Hippocampal formation (tissue), 2 donors: ENCODE data around the gene NOXRED1.
"Not testable (repeated sequence)": the region's sequence is repeated elsewhere in the genome, so short reads cannot be mapped to it uniquely, and the experiment has no call there.

Experiments
- DNase-seq, 2 donors: peaks; one replicate each; lab custom pipeline; 2025; lab: John Stamatoyannopoulos, UW

NOXRED1 gene, protein sequence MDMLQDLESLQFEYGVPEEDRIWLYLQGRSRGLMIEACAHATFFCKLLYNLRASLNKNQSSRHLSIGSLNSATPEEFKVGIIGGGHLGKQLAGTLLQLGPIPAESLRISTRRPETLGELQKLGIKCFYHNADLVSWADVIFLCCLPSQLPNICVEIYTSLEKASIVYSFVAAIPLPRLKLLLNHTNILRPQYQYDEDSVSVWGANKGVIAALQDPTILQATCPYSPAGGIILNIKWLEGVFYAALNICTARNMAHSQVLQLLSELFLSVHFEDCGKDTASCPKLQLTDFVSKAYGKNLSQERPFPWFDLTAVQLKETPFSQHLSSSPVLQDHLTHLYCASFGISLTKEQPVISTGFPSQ

GRCh38 chr14:77423423-77423822 is at the start of gene NOXRED1:
NOXRED1 (minus strand) TSS chr14:77423523; CDS start chr14:77422889, 634 bp downstream.
- DNase-seq, result no peak

- DNase-seq, result no peak
Observed at GRCh38 chr14:77470224-77470870, 47.0 kb upstream of the NOXRED1 start.

GRCh38 chr14:77469539-77469938 is 46.2 kb upstream of the NOXRED1 start:
- no peak for DNase-seq

- DNase-seq, result no peak
Observed at GRCh38 chr14:77469067-77469505, 45.8 kb upstream of the NOXRED1 start.

GRCh38 chr14:77467801-77468200 is 44.5 kb upstream of the NOXRED1 start:
- no peak for DNase-seq

GRCh38 chr14:77459072-77459723 is 35.9 kb upstream of the NOXRED1 start:
- DNase-seq, result peak; percentile 32 to 60

GRCh38 chr14:77458249-77458950 is 35.1 kb upstream of the NOXRED1 start:
- peak in 1 of 2 donors; percentile 8 for DNase-seq

DNA sequence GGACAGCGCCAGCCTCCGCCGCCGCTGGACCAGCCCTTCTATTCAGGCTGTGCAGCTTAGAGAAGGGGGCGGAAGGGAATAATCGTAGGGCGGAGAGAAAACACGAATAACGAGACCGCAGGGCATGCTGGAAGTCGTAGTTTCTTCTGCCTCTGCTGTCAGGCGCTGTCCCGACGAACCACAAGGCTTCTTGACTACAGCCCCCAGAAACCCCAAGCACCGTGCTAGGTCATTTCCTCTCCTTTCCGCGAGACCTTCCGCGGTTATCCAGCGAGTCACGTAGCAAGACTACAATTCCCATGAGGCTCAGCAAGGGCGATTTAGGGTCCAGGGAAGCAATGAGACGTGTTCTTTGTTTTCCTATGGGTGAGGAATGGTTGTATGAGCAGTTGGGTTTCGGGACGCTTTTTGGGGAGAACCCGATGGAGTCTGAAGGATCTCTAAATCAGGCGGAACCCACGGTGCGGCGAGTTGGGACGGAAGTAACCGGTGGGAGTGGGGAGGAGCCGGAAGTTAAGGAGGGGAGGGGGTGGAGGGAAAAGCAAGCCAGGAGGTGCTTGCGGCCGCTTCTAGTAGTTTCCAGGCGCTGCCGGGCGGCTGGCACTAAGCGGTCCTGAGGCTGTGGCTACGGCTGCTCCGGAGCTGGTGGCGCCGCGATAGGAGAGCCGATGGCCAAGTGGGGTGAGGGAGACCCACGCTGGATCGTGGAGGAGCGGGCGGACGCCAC is 34.4 kb upstream of the NOXRED1 start, which contains the start of the genes AHSA1 and VIPAS39:
Gene AHSA1, plus strand, starts transcription at position 572 of the 727 bp plus-strand sequence. Its CDS starts 97 bp downstream, at position 669.
Gene VIPAS39, minus strand, starts transcription at position 80 of the 727 bp plus-strand sequence. CDS start 3,499 bp downstream, outside the sequence.
- DNase-seq, result peak; percentile 95 to 99

- no peak for DNase-seq
Observed at GRCh38 chr14:77457115-77457521, 33.8 kb upstream of the NOXRED1 start.

GRCh38 chr14:77455966-77456640 is 32.8 kb upstream of the NOXRED1 start:
- DNase-seq, result no peak

- no peak for DNase-seq
Observed at GRCh38 chr14:77442196-77442595, 18.9 kb upstream of the NOXRED1 start.

DNA sequence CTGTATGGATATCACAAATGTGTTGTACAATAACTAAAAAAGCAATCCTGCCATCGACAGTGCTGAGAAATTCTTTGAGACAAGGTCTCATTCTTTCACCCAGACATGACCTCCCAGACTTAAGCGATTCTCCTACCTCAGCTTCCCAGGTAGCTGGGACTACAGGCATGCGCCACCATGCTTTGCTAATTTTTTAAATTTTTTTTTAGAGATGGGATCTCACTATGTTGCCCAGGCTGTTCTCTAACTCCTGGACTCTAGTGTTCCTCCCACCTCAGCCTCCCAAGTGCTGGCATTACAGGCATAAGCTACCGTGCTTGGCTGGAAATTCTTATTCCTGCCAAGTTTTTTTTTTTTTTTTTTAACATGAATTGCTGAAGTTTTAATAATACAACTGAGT is 16.5 kb upstream of the NOXRED1 start:
- no peak for DNase-seq

DNA sequence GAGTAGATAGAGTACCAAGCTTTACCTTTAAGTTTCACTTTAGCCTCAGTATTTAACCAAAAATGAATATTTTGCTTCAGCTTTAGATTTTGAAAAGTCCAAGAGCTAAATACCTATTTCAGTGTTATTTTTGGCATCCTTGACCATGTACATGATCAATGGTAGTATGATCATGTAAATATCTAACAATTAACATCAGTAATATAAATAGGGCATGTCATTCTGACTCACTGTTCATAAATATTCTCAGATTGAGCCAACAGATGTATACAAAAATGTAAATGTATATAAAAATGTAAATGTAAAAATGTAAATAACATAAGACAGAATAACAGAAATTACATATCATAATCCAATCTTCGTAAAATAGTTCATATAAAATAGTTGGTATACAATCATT is 15.3 kb upstream of the NOXRED1 start:
- DNase-seq, result no peak

GRCh38 chr14:77436042-77436441 is 12.7 kb upstream of the NOXRED1 start:
- no peak for DNase-seq

DNA sequence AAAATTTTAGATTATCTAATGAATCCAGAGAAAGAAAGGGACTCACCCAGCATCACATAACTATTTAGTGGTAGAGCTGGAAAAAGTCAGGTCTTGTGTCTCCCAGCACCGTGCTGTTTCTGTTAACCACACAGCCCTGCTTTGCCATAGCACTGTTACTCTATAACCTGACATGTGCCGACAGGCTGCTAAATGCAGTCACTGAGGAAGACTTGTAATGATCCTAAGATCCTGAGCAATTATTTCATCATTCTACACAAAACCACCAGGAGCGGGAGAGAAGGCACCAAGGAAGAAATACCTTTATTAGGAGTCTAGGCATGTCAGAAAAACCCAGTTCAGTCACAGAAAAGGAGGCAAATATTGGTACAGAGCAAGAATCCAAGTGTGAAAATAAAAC is 3.1 kb upstream of the NOXRED1 start:
- DNase-seq, result no peak

DNA sequence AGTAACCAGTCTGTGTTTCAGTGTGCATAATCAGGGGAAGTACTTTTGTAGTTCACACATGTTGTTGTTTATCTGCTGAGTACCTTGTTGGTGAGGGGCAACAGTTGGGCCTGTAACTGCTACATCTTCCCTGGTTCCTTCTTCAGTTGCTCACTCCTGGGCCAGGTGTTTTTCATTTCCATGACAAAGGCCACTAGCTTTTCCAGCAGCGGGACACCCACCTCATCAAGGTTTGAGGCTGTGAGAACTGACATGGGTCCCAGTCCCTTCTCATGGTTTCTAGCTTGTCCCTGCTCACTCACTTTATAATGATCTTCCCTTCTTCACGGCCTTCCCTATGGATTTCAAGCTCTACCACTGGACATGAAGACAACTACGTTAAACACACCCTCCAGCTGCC is 1.5 kb upstream of the NOXRED1 start:
- DNase-seq, result no peak

DNA sequence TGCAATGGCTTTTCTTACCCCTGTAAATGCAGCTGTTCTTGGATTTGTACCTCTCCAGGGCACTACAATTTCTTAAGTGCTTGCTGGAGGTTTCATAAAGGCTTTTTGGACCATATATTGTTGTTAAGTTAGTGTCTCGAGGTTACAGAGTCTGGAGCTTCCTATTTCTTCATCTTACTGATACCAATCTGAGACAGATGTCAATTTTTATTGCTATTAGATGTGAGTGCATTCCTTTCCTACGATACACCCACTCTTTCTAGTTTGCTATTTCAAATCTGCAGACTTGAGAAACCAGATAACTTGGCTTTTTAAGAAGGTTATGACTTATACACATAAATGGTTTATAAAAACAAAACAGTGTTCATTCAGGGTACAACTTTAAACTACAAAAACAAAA is 2.1 kb downstream of the NOXRED1 start:
- no peak for DNase-seq

GRCh38 chr14:77416836-77417235 is 6.5 kb downstream of the NOXRED1 start:
- no peak for DNase-seq

DNA sequence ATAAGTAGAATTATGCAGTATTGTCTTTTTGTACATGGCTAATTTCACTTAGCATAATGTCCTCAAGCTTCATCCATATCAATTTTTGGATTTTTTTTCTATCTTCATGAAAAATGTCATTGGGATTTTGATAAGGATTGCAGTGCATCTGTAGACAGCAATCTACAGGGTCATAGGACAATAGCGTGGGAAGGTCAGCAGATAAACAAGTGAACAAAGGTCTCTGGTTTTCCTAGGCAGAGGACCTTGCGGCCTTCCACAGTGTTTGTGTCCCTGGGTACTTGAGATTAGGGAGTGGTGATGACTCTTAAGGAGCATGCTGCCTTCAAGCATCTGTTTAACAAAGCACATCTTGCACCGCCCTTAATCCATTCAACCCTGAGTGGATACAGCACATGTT is 7.2 kb downstream of the NOXRED1 start:
- DNase-seq, result not testable (repeated sequence)

DNA sequence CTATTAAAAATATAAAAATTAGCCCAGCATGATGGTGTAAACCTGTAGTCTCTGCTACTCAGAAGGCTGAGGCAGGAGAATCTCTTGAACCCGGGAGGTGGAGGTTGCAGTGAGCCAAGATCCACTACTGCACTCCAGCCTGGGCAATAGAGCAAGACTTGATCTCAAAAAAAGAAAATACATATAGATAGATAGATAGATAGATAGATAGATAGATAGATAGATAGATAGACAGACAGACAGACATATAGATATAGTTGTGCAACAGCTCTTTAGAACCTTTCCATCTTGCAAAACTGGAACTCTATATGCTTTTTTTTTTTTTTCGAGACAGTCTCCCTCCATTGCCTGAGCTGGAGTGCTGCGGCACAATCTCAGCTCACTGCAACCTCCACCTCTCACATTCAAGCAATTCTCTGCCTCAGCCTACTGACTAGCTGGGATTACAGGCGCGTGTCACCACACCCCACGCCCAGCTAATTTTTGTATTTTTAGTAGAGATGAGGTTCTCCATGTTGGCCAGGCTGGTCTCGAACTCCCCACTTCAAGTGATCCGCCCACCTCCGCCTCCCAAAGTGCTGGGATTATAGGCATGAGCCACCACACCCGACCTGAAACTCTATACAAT is 7.8 kb downstream of the NOXRED1 start:
- not testable (repeated sequence) for DNase-seq
